ENCODE data around the gene PF4V1.

The PF4V1 gene

GRCh38 chr4:73874386-73874785, 21.3 kb downstream of the PF4V1 start:
- H3K9me3 ChIP-seq, result no peaks in the 10 kb centered on the region

GRCh38 chr4:73875401-73875800, 22.3 kb downstream of the PF4V1 start:
- TF ChIP-seq CTCF (IDR thresholded peaks at IDR 0.05; ENCODE audit: low read depth, low read length), result no peak
- no peak for DNase-seq
- Histone ChIP-seq H3K4me1 (no peaks in the 10 kb centered on the region), H3K27me3 (no peaks in the 10 kb centered on the region; the same call in 1 of the 2 replicates), H3K36me3 (no peaks in the 10 kb centered on the region), H3K4me3 (ENCODE audit: low read depth, low read length) (no peak overlapping the region), H3K9me3 (no peaks in the 10 kb centered on the region)

More at GRCh38 chr4:73874386-73874785, 21.3 kb downstream of the PF4V1 start:
- Histone ChIP-seq H3K4me3 (ENCODE audit: low read depth, low read length) (no peak overlapping the region), H3K4me1 (no peaks in the 10 kb centered on the region), H3K27me3 (peaks cover 7% of the 10 kb centered on the region), H3K36me3 (no peaks in the 10 kb centered on the region)
- no peak for DNase-seq
- no peak for TF ChIP-seq CTCF (IDR thresholded peaks at IDR 0.05; ENCODE audit: low read depth, low read length)

- Histone ChIP-seq H3K36me3 (no peaks in the 10 kb centered on the region), H3K4me3 (ENCODE audit: low read depth, low read length) (no peak overlapping the region), H3K27me3 (no peaks in the 10 kb centered on the region; the same call in 1 of the 2 replicates), H3K4me1 (no peaks in the 10 kb centered on the region), H3K9me3 (no peaks in the 10 kb centered on the region)
- TF ChIP-seq CTCF (IDR thresholded peaks at IDR 0.05; ENCODE audit: low read depth, low read length), result no peak
- DNase-seq, result no peak
Measured at GRCh38 chr4:73883306-73883705, 30.2 kb downstream of the PF4V1 start.

- Histone ChIP-seq H3K9me3 (no peaks in the 10 kb centered on the region), H3K27me3 (no peaks in the 10 kb centered on the region; the same call in 1 of the 2 replicates), H3K4me3 (ENCODE audit: low read depth, low read length) (no peak overlapping the region), H3K4me1 (no peaks in the 10 kb centered on the region), H3K36me3 (no peaks in the 10 kb centered on the region)
- no peak for TF ChIP-seq CTCF (IDR thresholded peaks at IDR 0.05; ENCODE audit: low read depth, low read length)
- no peak for DNase-seq
Measured at GRCh38 chr4:73885574-73886267, 32.6 kb downstream of the PF4V1 start.

GRCh38 chr4:73891326-73891725, 38.2 kb downstream of the PF4V1 start:
- TF ChIP-seq CTCF (IDR thresholded peaks at IDR 0.05; ENCODE audit: low read depth, low read length), result no peak
- Histone ChIP-seq H3K4me3 (ENCODE audit: low read depth, low read length) (no peak overlapping the region), H3K36me3 (no peaks in the 10 kb centered on the region), H3K9me3 (no peaks in the 10 kb centered on the region), H3K27me3 (no peaks in the 10 kb centered on the region; the same call in 1 of the 2 replicates), H3K4me1 (no peaks in the 10 kb centered on the region)
- no peak for DNase-seq

GRCh38 chr4:73891739-73892405, 38.8 kb downstream of the PF4V1 start:
- TF ChIP-seq CTCF (IDR thresholded peaks at IDR 0.05; ENCODE audit: low read depth, low read length), result no peak
- DNase-seq, result no peak

More at GRCh38 chr4:73891739-73892405, 38.8 kb downstream of the PF4V1 start:
- Histone ChIP-seq H3K36me3 (no peaks in the 10 kb centered on the region), H3K27me3 (no peaks in the 10 kb centered on the region; the same call in 1 of the 2 replicates), H3K4me3 (ENCODE audit: low read depth, low read length) (no peak overlapping the region), H3K9me3 (no peaks in the 10 kb centered on the region), H3K4me1 (no peaks in the 10 kb centered on the region)
